Suppressor macrophage treated with lipopolysaccharide for 4 hours (primary cell): ENCODE data around the gene LTB.
"Not testable (repeated sequence)": the region's sequence is repeated elsewhere in the genome, so short reads cannot be mapped to it uniquely, and the experiment has no call there.

Experiments
- DNase-seq: peaks from one replicate; pipeline ENCODE4 v3.0.0-alpha.2; 2020

The LTB gene

DNA sequence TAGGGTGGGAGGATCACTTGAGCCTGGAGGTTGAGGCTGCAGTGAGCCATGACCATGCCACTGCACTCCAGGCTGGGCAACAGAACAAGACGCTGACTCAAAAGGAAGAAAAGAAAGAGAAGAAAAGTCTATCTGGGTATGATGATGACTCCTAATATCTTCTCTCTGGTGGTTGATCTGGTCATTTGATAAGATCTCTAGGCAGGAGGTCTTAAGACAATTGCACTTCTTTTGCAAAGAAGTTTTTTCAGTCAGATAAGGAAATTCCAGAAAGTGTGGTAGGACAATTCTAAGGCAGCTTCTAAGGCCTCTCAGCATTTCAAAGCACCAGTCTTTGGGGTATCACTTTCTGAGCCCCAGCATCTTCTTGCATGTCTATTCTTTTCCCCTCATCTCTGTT lies 25.1 kb upstream of the LTB start:
- DNase-seq: no peak

DNA sequence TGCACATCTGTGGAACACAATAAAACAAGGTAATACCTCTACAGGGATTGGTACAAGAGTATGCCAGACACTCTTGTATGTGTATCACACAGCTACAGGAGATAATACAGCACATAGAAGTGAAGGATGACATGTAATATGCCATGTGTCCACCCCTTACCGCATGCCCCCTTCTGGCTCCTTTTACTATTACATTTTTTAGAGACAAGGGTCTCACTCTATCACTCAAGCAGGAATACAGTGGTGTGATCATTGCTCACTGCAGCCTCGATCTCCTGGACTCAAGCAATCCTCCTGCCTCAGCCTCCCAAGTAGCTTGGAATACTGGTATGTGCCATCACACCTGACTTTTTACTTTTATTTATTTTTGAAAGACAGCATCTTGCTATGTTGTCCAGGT lies 14.8 kb upstream of the LTB start:
- DNase-seq: peak; percentile 67

DNA sequence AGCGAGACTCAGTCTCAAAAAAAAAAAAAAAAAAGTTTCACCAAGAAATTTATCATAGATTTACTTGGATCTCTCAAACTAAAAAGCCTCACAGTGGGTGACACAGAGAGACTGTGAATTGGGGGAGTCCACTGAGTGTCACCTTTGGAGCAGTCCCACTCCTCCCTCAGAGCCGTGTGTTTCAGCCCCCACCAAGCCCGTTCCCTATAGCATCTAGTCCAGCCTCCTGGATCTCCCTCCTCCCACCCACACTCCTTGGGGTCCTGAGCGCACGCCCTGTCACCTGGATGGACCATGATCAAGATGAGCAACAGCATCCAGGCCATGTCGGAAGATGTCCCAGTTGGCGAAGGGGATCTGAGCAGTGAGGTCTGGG lies 10.2 kb upstream of the LTB start:
- no peak for DNase-seq

DNA sequence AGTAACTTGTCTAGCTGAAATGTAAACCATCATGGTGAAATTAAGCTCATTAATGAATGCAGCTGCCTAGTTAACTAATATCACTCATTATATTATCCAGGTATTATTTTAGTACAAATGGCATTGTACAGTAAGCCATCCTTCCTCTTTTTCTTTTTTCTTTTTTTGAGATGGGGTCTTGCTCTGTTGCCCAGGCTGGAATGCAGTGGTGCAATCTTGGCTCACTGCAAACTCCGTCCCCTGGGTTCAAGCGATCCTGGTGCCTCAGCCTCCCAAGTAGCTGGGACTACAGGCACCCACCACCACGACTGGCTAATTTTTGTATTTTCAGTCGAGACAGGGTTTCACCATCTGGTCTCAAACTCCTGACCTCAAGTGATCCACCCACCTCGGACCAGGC lies 8.5 kb upstream of the LTB start:
- DNase-seq: not testable (repeated sequence)

DNA sequence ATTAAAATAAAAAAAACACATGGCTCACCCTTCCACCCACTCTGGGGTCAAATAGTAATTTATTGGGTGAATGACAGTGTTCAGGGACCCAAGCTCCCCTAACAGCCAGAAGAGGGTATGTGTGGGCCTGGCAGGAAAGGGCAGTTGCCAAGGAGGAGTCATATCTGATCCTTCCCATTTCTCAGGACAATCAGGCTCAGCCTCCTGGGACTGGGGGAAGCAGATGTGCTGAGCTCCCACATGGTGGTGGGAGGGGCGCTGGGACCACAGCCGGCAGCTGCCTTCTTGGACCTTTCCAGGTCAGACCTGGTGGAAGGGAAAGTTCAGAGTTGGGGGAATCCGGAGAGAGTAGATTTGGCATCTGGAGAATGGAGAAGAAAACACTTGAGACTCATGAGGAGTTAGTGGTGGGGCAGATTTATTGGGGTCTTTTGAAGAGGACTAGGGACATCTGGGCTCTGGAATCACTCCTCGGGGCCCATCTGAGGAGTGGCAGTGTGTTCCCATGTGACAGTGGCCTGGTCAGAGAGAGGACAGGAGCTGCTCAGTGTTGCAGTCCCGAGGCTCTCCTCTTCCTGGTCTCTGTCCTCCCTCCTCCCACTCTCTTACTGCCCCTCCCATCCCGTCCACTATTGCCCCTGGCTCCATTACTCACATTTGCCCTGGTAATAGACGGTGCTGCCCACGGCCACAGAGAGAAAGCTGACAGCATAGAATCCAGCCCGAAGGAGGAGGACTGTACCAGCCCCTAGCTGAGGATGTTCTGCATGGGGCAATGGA lies 6.8 kb upstream of the LTB start:
- peak; percentile 67 for DNase-seq

DNA sequence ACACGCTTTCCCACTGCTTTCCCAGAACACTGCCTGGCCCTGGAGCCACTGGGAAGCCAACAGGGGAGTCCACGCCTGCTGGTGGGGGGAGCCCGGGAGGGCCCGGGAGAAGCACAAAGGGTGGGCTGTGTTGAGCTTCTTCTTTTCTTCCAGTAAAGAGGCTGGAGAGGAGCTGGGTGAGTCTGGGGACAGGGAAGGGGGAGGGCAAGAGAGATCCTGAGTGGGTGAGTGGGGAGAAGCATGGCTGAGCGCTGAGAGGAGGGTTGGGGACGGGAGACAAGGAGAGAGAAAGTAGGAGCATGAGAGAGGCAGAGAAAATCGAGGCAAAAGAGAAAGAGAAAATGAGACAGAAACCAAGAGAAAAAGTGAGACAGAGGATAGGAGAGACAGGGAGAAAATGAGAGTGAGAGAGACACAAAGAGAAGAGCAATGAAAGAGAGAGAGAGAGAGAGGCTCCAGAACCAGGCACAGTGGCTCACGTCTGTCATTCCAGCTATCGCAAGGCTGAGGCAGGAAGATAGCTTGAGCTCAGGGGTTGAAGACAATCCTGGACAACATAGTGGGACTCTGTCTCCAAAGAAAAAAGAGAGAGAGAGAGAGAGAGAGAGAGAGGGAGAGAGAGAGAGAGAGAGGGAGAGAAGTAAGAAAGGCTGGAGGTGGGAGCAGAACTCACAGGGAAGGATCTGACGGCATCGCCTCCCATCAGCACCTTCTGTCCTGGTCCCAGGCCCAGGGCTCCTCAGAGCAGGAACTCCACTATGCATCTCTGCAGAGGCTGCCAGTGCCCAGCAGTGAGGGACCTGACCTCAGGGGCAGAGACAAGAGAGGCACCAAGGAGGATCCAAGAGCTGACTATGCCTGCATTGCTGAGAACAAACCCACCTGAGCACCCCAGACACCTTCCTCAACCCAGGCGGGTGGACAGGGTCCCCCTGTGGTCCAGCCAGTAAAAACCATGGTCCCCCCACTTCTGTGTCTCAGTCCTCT lies 5.9 kb upstream of the LTB start:
- DNase-seq: peak; percentile 51

DNA sequence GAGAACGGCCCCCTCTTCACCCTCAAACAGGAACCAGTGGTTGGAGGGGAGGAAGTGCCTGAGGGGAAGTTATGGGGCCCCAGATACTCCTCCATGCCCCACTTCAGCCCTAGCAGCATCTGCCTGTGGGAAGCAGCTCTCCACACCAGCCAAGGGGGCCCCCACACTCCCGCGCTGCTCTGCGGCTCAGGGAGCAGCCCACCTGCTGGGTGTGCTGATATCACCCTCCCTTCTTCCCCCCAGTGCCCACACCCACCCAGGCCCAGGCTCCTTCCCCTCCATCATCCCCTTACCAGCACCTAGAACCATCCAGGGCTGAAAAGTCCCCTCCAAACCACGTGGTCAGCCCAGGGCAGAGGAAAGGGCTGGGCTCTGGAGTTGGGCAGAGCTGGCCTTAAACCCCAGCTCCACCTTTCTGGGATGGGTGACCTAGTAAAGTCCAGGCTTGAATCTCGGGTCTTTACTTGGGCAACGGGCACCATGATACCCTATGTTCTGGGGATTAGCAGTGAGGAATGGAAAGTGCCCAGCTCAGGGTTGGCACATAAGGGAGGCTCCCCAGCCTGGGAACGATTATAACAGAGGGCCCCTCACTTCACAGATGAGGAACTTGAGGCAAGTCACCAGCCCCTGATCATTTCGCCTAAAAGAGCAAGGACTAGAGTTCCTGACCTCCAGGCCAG lies 4.5 kb upstream of the LTB start:
- peak; percentile 60 for DNase-seq

DNA sequence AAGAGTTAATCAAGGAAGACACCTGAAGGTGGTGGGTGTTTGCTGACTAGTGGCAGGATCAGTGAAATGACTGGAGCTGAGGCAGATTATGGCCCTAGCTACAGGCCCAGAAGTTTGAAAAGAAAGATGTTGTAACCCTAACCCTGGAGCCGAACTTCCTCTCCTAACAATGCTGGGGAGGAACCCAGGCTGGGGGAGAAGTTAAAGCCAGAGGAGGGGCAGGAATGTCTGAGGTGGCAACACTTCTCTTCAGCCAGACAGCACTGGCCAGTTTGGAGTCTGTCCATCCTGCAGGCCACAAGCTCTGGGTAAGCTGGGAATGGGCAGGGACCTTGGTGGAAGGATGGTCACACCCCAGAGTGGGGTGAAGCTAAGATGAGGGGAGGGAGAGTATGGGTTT lies 3.8 kb upstream of the LTB start, which contains the start of gene LST1:
Gene LST1, plus strand, starts transcription at position 270 of the 400 bp plus-strand sequence. CDS start 1,023 bp downstream, outside the sequence.
- peak; percentile 70 for DNase-seq

DNA sequence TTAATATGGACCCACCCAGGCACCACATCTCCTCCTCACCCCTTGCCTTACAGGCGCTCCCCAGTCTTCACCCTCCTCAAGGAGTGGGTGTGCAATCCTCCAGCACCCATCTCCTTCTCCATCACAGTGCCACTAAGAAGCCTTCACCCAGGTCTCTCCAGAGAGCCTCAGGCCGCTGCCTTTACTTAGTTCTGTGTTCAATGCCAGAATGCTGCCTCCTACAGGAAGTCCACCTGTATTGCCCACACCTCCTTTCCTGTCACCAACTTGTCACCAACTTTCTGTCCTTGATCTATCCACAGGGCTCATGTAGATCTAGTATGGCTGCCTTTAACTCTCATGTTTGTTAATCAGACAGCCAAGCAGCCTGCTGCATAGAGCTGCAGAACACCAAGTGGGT lies 3.3 kb upstream of the LTB start:
- no peak for DNase-seq

DNA sequence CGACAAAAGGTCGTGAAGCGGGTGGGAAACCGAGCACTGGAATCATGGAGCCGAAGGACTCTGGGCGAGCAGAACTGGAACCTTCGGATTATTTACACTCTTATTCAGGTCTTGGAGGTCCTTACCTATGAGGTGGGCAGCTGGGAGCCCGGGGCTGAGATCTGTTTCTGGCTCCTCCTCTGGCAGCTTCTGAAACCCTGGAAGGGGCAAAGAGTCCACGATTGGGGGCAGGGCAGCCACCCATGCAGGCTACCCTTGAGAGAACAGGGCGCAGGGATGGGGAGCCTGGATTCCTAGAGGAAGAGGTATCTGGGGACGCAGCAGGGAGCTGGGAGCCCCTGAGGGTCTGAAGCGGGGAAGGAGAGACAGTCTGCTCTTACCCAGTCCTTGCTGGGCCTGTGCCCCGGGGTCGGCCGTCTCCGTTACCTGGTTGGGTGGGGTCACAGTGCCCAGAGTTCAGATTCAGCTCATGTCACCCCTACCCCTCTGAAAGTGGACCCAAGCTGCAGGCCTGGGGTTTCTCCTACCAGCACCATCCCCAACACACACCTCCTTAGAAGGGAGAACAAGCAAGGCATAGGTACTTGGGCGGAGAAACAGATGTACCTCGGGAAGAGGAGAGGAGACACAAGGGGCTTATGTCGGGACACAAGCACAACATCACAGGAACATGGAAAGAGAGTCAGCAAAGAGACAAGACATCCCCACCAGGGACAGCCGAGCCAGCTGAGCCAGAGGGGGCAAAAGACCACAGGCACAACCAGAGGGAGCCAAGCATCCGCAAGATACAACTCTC lies 592 bp downstream of the LTB start:
- DNase-seq: no peak

DNA sequence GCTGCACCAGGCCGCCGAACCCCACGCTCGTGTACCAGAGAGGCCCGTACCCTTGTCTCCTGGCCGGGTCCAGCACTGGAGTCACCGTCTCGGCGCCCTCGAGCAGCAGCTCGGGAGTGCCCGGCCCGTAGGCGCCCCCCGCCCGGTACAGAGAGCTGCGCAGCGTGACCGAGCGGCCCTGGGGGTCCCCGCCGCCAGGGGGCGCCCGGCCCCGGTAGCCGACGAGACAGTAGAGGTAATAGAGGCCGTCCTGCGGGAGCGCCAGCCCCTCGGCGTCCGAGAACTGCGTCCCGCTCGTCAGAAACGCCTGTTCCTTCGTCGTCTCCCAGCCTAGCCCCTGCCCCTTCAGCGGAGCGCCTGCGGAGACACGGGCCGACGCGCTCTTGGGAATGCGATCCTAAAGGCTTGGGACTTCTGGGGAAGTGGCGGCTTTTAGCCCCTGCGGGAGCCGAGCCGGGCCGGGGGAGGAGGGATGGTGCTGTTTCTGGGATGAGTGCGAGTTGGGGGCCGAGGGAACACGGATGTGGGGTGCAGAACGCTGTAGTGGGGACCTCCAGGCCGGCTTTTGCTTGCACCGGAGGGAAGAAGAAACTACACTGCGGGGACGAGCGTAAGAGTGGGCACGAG lies 1.3 kb downstream of the LTB start:
- DNase-seq: peak; percentile 87

DNA sequence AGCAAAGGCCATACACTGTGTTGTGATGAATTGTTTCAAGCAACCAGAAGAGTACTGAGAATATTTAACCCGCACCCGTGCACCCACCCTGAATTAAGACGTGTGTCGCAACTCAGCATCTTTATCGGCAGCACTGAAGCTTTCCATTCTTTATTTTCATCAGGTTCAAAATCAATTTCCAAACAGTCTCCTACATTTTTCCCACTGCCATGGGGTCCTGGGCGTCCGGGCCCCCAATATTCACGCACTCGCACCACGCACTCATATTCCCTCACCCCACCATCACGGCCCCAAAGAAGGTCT lies 1.8 kb downstream of the LTB start:
- DNase-seq: no peak

DNA sequence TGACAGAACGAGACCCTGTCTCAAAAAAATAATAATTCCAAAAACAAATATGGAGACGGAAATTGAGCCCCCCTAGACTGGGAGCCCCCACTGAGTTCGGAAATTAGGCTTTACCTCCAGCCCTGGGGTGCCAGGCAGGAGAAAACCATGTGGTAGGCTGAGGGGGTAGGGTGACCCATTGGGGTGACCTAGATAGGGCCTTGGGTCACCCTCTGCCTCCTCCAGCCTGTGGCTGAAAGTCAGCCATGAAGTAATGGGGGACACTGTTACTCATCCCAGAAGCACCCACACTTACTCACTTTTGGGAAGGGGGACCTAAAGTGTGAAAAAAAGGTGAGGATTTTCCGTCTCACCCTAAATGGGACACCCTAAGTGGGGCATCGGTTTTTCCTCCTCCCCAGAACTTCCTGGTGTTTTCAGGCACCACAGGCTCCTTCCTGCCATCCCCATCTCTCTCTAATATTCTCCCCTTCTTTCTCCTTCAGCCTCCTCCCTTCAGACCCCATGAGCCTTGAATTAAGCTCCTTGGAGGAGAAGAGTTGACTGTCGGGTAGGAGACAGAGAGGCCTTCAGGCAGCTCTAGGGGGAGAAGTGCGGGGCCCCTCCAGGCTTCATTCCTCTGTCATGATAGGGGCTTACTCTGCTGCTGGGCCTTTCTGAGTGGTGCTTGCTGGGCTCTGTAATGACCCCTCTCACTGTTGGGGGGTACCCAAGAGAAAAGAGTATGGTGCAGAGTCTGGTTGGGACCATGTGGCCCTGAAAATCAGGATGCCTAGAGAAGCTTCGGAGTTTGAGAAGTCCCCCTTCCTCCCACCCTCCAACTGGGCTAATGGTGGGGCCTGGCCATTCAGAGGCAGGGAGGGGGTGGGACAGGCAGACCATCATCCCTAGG lies 2.4 kb downstream of the LTB start:
- no peak for DNase-seq

DNA sequence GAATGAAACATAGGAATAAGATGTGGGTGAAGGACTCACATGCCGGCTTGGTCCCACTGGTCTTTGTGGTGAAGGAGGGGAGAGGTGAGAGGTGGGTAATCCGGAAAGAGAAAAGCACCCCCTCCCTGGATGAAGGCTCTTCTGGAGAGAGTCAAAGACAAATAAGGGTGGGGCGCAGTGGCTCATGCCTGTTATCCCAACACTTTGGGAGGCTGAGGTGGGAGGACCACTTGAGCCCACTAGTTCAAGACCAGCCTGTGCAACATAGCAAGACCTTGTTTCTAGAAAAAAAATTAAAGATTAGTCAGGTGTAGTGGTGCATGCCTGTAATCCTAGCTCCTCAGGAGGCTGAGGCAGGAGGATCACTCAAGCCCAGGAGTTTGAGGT lies 3.1 kb downstream of the LTB start:
- DNase-seq: no peak

DNA sequence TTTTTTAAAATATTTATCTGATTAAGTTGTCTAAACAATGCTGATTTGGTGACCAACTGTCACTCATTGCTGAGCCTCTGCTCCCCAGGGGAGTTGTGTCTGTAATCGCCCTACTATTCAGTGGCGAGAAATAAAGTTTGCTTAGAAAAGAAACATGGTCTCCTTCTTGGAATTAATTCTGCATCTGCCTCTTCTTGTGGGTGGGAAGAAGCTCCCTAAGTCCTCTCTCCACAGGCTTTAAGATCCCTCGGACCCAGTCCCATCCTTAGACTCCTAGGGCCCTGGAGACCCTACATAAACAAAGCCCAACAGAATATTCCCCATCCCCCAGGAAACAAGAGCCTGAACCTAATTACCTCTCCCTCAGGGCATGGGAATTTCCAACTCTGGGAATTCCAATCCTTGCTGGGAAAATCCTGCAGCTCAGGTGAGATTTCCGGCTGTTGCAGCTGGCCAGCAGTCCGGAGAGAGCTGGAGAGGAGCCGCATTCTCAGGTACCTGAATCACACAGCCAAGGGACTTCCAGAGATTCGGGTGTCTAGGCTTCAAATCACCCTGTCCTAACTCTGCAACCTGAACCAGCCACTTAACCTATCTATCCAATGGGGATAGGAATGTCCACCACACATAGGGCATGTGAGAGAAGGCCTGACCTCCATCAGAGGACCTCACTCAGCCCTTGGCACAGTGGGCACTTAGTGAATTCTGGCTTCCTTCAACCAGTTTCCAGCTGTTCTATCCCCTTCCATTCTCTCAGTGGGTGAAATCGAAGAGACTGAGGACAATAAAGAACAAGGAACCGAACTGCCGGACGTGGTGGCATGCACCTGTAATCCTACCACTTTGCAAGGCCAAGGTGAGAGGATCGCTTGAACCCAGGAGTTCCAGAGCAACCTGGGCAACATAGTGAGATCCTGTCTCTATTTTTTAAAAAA lies 3.8 kb downstream of the LTB start:
- no peak for DNase-seq

DNA sequence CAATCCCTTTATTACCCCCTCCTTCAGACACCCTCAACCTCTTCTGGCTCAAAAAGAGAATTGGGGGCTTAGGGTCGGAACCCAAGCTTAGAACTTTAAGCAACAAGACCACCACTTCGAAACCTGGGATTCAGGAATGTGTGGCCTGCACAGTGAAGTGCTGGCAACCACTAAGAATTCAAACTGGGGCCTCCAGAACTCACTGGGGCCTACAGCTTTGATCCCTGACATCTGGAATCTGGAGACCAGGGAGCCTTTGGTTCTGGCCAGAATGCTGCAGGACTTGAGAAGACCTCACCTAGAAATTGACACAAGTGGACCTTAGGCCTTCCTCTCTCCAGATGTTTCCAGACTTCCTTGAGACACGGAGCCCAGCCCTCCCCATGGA lies 4.7 kb downstream of the LTB start:
- DNase-seq: no peak

DNA sequence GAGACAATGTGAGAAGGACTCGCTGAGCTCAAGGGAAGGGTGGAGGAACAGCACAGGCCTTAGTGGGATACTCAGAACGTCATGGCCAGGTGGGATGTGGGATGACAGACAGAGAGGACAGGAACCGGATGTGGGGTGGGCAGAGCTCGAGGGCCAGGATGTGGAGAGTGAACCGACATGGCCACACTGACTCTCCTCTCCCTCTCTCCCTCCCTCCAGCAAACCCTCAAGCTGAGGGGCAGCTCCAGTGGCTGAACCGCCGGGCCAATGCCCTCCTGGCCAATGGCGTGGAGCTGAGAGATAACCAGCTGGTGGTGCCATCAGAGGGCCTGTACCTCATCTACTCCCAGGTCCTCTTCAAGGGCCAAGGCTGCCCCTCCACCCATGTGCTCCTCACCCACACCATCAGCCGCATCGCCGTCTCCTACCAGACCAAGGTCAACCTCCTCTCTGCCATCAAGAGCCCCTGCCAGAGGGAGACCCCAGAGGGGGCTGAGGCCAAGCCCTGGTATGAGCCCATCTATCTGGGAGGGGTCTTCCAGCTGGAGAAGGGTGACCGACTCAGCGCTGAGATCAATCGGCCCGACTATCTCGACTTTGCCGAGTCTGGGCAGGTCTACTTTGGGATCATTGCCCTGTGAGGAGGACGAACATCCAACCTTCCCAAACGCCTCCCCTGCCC lies 5.2 kb downstream of the LTB start:
- DNase-seq: no peak

DNA sequence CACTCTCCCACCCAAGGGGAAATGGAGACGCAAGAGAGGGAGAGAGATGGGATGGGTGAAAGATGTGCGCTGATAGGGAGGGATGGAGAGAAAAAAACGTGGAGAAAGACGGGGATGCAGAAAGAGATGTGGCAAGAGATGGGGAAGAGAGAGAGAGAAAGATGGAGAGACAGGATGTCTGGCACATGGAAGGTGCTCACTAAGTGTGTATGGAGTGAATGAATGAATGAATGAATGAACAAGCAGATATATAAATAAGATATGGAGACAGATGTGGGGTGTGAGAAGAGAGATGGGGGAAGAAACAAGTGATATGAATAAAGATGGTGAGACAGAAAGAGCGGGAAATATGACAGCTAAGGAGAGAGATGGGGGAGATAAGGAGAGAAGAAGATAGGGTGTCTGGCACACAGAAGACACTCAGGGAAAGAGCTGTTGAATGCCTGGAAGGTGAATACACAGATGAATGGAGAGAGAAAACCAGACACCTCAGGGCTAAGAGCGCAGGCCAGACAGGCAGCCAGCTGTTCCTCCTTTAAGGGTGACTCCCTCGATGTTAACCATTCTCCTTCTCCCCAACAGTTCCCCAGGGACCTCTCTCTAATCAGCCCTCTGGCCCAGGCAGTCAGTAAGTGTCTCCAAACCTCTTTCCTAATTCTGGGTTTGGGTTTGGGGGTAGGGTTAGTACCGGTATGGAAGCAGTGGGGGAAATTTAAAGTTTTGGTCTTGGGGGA lies 6.1 kb downstream of the LTB start:
- DNase-seq: no peak
